Measurements from ENCODE around the gene PLEKHG7. TPM values are rescaled to one million over a fixed set of nuclear protein-coding genes. Genes with fewer than 3 reads are reported as not detected.

The PLEKHG7 gene
- polyA plus RNA-seq, 1 donor (not counting 4 experiments of a cell fraction or from before 2014, with no cell fraction given): not detected

DNA sequence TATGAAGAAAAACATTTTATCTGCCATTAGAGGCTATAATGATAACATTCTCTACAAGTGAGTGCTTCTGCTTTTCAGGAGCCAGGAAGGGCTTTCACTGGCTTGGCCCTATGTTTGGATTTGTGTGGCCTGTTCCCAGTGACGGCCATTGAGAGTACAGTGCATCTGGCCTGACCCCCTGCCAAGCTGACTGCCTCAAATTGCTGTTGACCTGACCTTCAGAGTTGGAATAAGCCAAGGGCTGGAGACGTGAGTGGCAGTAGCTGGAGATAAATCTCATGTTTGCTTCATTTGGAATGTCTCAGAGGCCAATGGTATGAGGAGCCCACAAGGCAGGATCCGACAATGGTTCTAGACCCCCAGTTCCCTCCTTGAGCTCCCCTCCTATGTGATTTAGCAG, 28.3 kb upstream of the PLEKHG7 start:
- H4K20me1 ChIP-seq (ENCODE audit: control insufficient read depth, extremely low read depth, insufficient read depth, low read length): no peaks in the 10 kb centered on the region
- H3K4me1 ChIP-seq (ENCODE audit: control insufficient read depth, extremely low read depth, insufficient read depth, low read length): peaks cover 12% of the 10 kb centered on the region
- no peak overlapping the region for H3K9ac ChIP-seq (ENCODE audit: control insufficient read depth, extremely low read depth, insufficient read depth, low read length)
- H3K9me3 ChIP-seq (ENCODE audit: control insufficient read depth, low read depth, low read length): no peaks in the 10 kb centered on the region
- FAIRE-seq (no peak), DNase-seq (ENCODE audit: low read depth, low spot score) (no peak)
- no peaks in the 10 kb centered on the region for H3K36me3 ChIP-seq (ENCODE audit: control insufficient read depth in 2 of 2, extremely low read depth in 1 of 2, insufficient read depth in 2 of 2, low read length in 2 of 2)
- no peak for TF ChIP-seq EZH2 (IDR thresholded peaks at IDR 0.05; ENCODE audit: low read length)
- TF ChIP-seq, protein P1, sequence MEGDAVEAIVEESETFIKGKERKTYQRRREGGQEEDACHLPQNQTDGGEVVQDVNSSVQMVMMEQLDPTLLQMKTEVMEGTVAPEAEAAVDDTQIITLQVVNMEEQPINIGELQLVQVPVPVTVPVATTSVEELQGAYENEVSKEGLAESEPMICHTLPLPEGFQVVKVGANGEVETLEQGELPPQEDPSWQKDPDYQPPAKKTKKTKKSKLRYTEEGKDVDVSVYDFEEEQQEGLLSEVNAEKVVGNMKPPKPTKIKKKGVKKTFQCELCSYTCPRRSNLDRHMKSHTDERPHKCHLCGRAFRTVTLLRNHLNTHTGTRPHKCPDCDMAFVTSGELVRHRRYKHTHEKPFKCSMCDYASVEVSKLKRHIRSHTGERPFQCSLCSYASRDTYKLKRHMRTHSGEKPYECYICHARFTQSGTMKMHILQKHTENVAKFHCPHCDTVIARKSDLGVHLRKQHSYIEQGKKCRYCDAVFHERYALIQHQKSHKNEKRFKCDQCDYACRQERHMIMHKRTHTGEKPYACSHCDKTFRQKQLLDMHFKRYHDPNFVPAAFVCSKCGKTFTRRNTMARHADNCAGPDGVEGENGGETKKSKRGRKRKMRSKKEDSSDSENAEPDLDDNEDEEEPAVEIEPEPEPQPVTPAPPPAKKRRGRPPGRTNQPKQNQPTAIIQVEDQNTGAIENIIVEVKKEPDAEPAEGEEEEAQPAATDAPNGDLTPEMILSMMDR (optimal IDR thresholded peaks at IDR 0.05 in 1 of 3, IDR thresholded peaks at IDR 0.05 in 1 of 3, conservative IDR thresholded peaks at IDR 0.05 in 1 of 3; ENCODE audit: extremely low read depth in 1 of 3, insufficient read depth in 2 of 3, low read length in 3 of 3): no peak
- no peak overlapping the region for H3K4me2 ChIP-seq (ENCODE audit: control insufficient read depth, extremely low read depth, insufficient read depth, low read depth, low read length)
- no peak overlapping the region for H2AFZ ChIP-seq (ENCODE audit: control insufficient read depth, low read length)
- H3K27ac ChIP-seq (ENCODE audit: control insufficient read depth, insufficient read depth, low read length): no peak overlapping the region
- dilution Hi-C loops (cut with MboI; ENCODE audit: extremely low pct_ligation_motif_present, low sequenced_read_pairs): no loop called here
- H3K9me1 ChIP-seq (ENCODE audit: control insufficient read depth, extremely low read depth, insufficient read depth, low read length): no peaks in the 10 kb centered on the region
- no peaks in the 10 kb centered on the region for H3K79me2 ChIP-seq (ENCODE audit: control insufficient read depth, insufficient read depth, low read length)
- no peaks in the 10 kb centered on the region for H3K27me3 ChIP-seq (ENCODE audit: control insufficient read depth, extremely low read depth, insufficient read depth, low read length)
- no peak overlapping the region for H3K4me3 ChIP-seq (ENCODE audit: control insufficient read depth in 2 of 3, extremely low read depth in 1 of 3, insufficient read depth in 2 of 3, low read depth in 1 of 3, low read length in 3 of 3)

DNA sequence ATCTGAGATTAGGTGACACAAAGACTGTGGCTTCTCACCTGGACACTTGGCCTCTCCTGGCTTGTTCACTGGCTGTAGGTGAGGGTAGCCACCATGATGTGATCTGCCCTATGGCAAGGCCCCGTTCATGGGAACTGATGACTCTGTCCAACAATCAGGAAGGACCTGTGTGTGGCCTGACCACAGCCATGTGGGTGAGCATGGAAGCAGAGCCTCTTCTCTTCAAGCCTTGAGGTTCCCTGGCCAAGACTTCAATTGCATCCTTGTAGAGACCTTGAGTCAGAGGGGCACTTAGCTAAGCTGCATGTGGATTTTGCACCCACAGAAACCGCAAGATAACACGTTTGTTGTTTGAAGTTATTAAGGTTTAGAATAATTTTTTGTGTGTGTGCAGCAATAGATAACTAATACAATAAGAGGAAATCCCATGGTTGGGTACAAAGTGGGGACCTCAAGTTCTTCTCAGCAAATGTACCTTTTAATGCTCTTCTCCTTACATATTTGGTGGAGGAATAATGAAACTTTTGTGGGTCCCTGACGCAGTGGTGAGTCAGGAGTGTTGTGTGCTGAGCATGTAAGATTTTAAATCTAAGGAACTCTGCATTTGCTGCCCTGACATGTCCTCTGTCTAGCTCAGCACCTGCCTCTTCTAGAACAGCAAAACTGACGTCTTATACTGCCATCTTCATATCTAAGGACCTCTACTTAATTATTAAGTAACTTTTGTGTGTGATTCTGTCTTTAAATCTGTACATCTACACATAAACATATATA, 27.5 kb upstream of the PLEKHG7 start:
- H3K4me3 ChIP-seq (ENCODE audit: control insufficient read depth in 2 of 3, extremely low read depth in 1 of 3, insufficient read depth in 2 of 3, low read depth in 1 of 3, low read length in 3 of 3): no peak overlapping the region
- no peaks in the 10 kb centered on the region for H4K20me1 ChIP-seq (ENCODE audit: control insufficient read depth, extremely low read depth, insufficient read depth, low read length)
- TF ChIP-seq EZH2 (IDR thresholded peaks at IDR 0.05; ENCODE audit: low read length): no peak
- TF ChIP-seq, protein P1 (optimal IDR thresholded peaks at IDR 0.05 in 1 of 3, IDR thresholded peaks at IDR 0.05 in 1 of 3, conservative IDR thresholded peaks at IDR 0.05 in 1 of 3; ENCODE audit: extremely low read depth in 1 of 3, insufficient read depth in 2 of 3, low read length in 3 of 3): no peak
- H3K36me3 ChIP-seq (ENCODE audit: control insufficient read depth in 2 of 2, extremely low read depth in 1 of 2, insufficient read depth in 2 of 2, low read length in 2 of 2): no peaks in the 10 kb centered on the region
- no peaks in the 10 kb centered on the region for H3K9me1 ChIP-seq (ENCODE audit: control insufficient read depth, extremely low read depth, insufficient read depth, low read length)
- no peak overlapping the region for H3K9ac ChIP-seq (ENCODE audit: control insufficient read depth, extremely low read depth, insufficient read depth, low read length)
- H3K79me2 ChIP-seq (ENCODE audit: control insufficient read depth, insufficient read depth, low read length): no peaks in the 10 kb centered on the region
- no peaks in the 10 kb centered on the region for H3K9me3 ChIP-seq (ENCODE audit: control insufficient read depth, low read depth, low read length)
- peaks cover 12% of the 10 kb centered on the region for H3K4me1 ChIP-seq (ENCODE audit: control insufficient read depth, extremely low read depth, insufficient read depth, low read length)
- FAIRE-seq (peak; percentile 91), DNase-seq (ENCODE audit: low read depth, low spot score) (peak; percentile 54)
- no peaks in the 10 kb centered on the region for H3K27me3 ChIP-seq (ENCODE audit: control insufficient read depth, extremely low read depth, insufficient read depth, low read length)
- H2AFZ ChIP-seq (ENCODE audit: control insufficient read depth, low read length): no peak overlapping the region
- dilution Hi-C loops (cut with MboI; ENCODE audit: extremely low pct_ligation_motif_present, low sequenced_read_pairs): no loop called here
- H3K27ac ChIP-seq (ENCODE audit: control insufficient read depth, insufficient read depth, low read length): peak overlapping the region; percentile 1
- H3K4me2 ChIP-seq (ENCODE audit: control insufficient read depth, extremely low read depth, insufficient read depth, low read depth, low read length): peak overlapping the region; percentile 33
